Stomach (tissue), 4 donors: ENCODE data around the gene C1orf174.

Experiments used
- CTCF ChIP-seq, 7 experiments: fragments of 450-650 bp in 4 of 7; fragments of 200-600 bp in 3 of 7; sonication (generic) in 3 of 7; IDR thresholded peaks; one replicate each; pipeline ENCODE4 v1.5.1; 2016 to 2019; ENCODE audit warnings: antibody characterized with exemption in 7 of 7, control low read depth in 2 of 7, mild to moderate bottlenecking in 1 of 7
- POLR2A ChIP-seq, 4 donors: fragments of 450-650 bp; IDR thresholded peaks; one replicate each; pipeline ENCODE4 v1.6.1; 2016; ENCODE audit warnings: antibody characterized with exemption in 4 of 4, control low read depth in 2 of 4, mild to moderate bottlenecking in 1 of 4, moderate library complexity in 1 of 4

- TF ChIP-seq CTCF (IDR thresholded peaks at IDR 0.05) (no peak), POLR2A (IDR thresholded peaks at IDR 0.05) (no peak)
Measured at GRCh38 chr1:3874736-3875135, 25.3 kb downstream of the C1orf174 start.
